Sigmoid colon (tissue), 4 donors: ENCODE data around the gene BRD9.

Experiments
- CTCF ChIP-seq, 4 experiments: fragments of 450-650 bp in 3 of 4; fragments of 200-600 bp in 1 of 4; IDR thresholded peaks; one replicate each; pipeline ENCODE4 v1.5.1; 2016 to 2019; ENCODE audit warnings: antibody characterized with exemption in 4 of 4, mild to moderate bottlenecking in 3 of 4, moderate library complexity in 2 of 4
- EP300 ChIP-seq, 4 donors: sonication (generic); formaldehyde crosslinking; IDR thresholded peaks; one replicate each; pipeline ENCODE4 v1.6.1; 2017; ENCODE audit warnings: antibody characterized with exemption in 4 of 4
- POLR2A ChIP-seq, 2 donors: fragments of 450-650 bp; IDR thresholded peaks; one replicate each; pipeline ENCODE4 v1.6.1; 2016; ENCODE audit warnings: antibody characterized with exemption in 2 of 2, mild to moderate bottlenecking in 2 of 2, moderate library complexity in 2 of 2
- POLR2AphosphoS5 ChIP-seq, 4 donors: sonication (generic); formaldehyde crosslinking; IDR thresholded peaks; one replicate each; pipeline ENCODE4 v1.6.1; 2017; ENCODE audit warnings: antibody characterized with exemption in 4 of 4

- TF ChIP-seq CTCF (IDR thresholded peaks at IDR 0.05) (no peak), POLR2AphosphoS5 (IDR thresholded peaks at IDR 0.05) (no peak), POLR2A (IDR thresholded peaks at IDR 0.05) (no peak), EP300 (IDR thresholded peaks at IDR 0.05) (no peak)
These were observed 20.9 kb downstream of the BRD9 start for GRCh38 chr5:871596-872298.
